T-helper 2 cell treated with Interferon-gamma antibody and Interleukin-4, amounts not matched to agents 5 μg/mL and 100 μg/mL, for 36 hours (primary cell): ENCODE results near the gene SPRED1.

Experiments used
- DNase-seq: peaks from one replicate; pipeline ENCODE4 v3.0.0; 2021; ENCODE audit warnings: low spot score
- H3K27ac Mint-ChIP-seq: one replicate; pipeline ENCODE4 v1.8.0; 2021; ENCODE audit warnings: mild to moderate bottlenecking, mixed read lengths
- H3K27me3 Mint-ChIP-seq: one replicate; pipeline ENCODE4 v1.8.0; 2021; ENCODE audit warnings: low read depth, mixed read lengths
- H3K36me3 Mint-ChIP-seq: one replicate; pipeline ENCODE4 v1.8.0; 2021; ENCODE audit warnings: low read depth, mixed read lengths
- H3K4me1 Mint-ChIP-seq: one replicate; pipeline ENCODE4 v1.8.0; 2021; ENCODE audit warnings: low read depth, mixed read lengths
- H3K4me3 Mint-ChIP-seq: one replicate; pipeline ENCODE4 v1.8.0; 2022; ENCODE audit warnings: mild to moderate bottlenecking, moderate library complexity, mixed read lengths
- H3K9me3 Mint-ChIP-seq: one replicate; pipeline ENCODE4 v1.8.0; 2021; ENCODE audit warnings: mixed read lengths

Gene SPRED1

DNA sequence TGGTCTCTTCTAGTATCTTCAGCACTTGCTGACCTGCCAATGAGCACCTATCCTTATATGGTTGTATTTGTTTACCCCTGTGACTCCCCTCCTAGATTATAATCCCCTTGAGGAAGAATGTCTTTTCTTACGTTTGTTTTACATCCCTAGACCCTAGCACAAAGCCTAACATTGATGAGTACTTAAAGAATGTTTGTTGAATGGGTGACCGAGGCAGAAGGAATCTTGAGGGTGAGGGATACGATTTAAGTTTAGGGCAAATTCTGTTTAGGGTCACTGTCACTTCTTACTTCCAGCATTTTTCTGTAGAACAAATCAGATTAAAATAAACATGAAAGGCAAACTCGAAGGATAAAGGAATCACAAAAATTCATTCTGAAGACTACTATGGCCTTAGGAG, 120.4 kb downstream of the SPRED1 start:
- Mint-ChIP-seq H3K4me1 (no peaks in the 10 kb centered on the region), H3K36me3 (no peaks in the 10 kb centered on the region), H3K4me3 (no peak overlapping the region), H3K27me3 (peaks cover 9% of the 10 kb centered on the region), H3K9me3 (no peaks in the 10 kb centered on the region), H3K27ac (no peak overlapping the region)
- DNase-seq, result no peak

DNA sequence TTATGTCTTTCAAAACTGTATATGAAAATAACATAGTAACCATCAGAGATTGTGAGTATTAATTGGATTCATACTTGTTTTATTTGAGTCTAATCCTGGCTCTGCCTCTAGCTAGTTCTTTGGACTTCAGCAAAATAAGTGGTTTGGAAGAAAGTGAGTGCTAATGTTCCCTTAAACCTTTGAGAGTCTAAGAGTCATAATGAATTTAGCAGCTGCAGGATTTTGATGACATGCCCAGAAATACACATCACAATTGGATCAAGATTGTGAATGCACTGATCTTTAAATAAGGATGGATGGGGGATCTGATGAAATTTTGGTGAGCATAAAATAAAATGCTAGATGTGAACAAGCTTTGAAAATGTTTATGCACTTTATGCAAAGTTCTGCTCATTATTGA, 121.4 kb downstream of the SPRED1 start:
- Mint-ChIP-seq H3K36me3 (no peaks in the 10 kb centered on the region), H3K27ac (no peak overlapping the region), H3K4me1 (no peaks in the 10 kb centered on the region), H3K27me3 (peaks cover 12% of the 10 kb centered on the region), H3K4me3 (no peak overlapping the region), H3K9me3 (no peaks in the 10 kb centered on the region)
- DNase-seq, result no peak

DNA sequence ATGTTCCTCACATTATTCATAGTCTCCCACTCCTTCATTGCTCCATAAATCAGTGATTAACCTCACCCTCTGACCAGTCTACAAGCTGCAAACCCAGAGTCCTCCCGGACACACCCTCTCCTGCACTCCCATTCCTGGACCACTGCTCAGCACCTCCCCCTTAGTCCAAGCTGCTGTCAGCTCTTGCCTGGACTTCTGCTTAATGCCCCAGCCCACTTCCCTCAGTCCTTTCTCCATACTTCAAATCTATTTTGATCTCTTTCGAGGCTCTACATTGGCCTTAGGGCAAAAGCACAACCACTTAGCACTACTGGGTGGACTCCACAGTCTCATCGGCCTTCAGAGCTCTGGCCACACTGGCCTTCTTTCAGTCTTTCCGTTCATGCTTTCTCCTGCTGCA, 121.9 kb downstream of the SPRED1 start:
- H3K9me3 Mint-ChIP-seq, result no peaks in the 10 kb centered on the region

DNA sequence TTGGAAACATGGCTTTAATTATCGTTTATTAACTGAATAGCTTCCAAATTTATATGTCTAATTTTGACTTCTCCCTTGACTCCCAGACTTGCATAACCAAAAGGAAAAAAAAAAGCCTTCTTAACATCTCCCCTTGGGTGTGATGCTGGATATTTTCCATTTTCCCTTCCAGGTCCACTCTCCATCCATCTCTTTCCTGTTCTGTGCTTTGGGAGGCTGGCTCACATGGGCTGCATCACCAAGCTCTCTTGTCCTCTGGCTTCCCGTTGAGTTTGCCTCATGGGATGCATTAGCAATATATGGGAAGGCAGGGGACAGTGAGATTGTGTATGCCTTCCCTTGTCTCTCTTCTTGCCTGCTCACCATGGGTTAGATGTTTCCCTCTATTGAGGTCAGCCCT, 123.4 kb downstream of the SPRED1 start:
- no peak overlapping the region for H3K4me3 Mint-ChIP-seq
- H3K9me3 Mint-ChIP-seq, result no peaks in the 10 kb centered on the region
- DNase-seq, result no peak
- H3K36me3 Mint-ChIP-seq, result no peaks in the 10 kb centered on the region
- H3K27ac Mint-ChIP-seq, result no peak overlapping the region
- peaks cover 16% of the 10 kb centered on the region for H3K27me3 Mint-ChIP-seq
- no peaks in the 10 kb centered on the region for H3K4me1 Mint-ChIP-seq

More for the DNA sequence above, 121.9 kb downstream of the SPRED1 start:
- H3K4me3 Mint-ChIP-seq, result no peak overlapping the region
- H3K27me3 Mint-ChIP-seq, result peaks cover 16% of the 10 kb centered on the region
- H3K36me3 Mint-ChIP-seq, result no peaks in the 10 kb centered on the region
- H3K4me1 Mint-ChIP-seq, result no peaks in the 10 kb centered on the region
- no peak overlapping the region for H3K27ac Mint-ChIP-seq
- DNase-seq, result no peak

DNA sequence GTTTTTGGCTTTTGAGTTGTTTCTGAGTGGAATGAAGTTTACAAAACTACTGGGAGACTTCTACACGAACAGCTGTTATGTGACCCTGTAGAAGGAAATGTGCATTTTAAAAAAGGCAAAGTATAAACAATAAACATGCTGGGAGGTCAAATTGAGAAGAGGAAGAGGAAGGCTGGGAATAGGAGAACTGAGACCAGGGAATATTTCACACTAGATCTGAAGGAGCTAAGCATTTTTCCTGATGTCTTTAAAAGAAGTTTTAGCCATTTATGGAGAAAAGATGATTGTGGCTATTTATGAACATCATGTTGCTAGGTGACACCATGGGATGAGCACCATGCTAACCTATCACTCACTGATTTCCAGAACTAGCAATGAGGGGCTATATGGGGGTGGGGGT, 125.0 kb downstream of the SPRED1 start:
- H3K36me3 Mint-ChIP-seq, result no peaks in the 10 kb centered on the region
- DNase-seq, result no peak
- no peak overlapping the region for H3K4me3 Mint-ChIP-seq
- H3K9me3 Mint-ChIP-seq, result no peaks in the 10 kb centered on the region
- no peaks in the 10 kb centered on the region for H3K4me1 Mint-ChIP-seq
- no peak overlapping the region for H3K27ac Mint-ChIP-seq
- peaks cover 19% of the 10 kb centered on the region for H3K27me3 Mint-ChIP-seq

DNA sequence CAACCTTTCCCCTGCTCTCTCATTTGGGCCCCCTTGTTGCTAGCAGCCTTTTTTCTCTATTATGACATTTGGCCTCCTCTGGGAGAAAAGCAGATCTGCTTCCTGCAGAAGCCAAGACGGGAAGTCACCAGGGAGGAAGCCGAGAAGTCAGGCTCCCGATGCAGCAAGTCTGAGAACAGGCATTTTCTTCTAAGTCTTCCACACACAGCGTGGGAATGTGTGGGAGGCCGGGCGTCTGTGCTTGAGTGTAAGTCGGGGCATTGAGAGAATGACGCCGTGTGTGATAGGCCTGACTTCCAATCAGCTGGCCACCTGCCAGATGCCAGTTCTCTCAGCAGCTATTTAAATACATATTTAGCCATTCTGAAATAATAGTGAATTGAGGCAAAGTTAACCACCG, 125.5 kb downstream of the SPRED1 start:
- H3K27ac Mint-ChIP-seq, result no peak overlapping the region
- no peak for DNase-seq
- H3K9me3 Mint-ChIP-seq, result no peaks in the 10 kb centered on the region
- H3K4me3 Mint-ChIP-seq, result no peak overlapping the region
- no peaks in the 10 kb centered on the region for H3K4me1 Mint-ChIP-seq
- no peaks in the 10 kb centered on the region for H3K36me3 Mint-ChIP-seq
- peaks cover 19% of the 10 kb centered on the region for H3K27me3 Mint-ChIP-seq

DNA sequence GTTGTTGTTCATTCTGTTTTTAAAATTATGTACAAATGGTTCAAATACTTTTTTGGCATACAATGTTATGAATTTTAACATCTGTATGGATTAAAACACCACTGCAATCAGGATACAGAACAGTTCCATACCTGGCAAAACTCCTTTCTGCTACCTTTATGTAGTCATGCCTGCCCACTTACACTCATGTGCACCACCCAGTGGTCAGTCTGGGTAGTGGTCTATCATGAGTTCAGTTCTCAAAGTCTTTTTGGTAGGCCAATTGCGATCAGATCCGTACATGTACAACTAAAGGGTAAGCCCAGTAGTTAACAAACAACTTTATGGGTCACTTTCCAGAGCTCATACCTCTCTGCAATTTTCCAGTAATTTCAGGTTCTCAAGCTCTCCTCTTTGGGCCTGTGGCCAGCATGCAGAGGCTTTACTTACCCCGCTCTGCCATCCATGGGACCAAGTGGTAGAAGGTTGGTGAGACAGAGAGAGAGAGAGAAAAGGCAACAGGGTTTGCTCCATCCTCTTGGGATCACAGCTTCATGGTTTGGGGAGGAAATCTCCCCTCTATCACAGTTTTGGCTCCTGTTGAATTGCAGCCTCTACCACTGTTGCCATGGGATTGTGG, 137.4 kb downstream of the SPRED1 start:
- no peaks in the 10 kb centered on the region for H3K4me1 Mint-ChIP-seq
- H3K36me3 Mint-ChIP-seq, result no peaks in the 10 kb centered on the region
- H3K27me3 Mint-ChIP-seq, result peaks cover 15% of the 10 kb centered on the region

DNA sequence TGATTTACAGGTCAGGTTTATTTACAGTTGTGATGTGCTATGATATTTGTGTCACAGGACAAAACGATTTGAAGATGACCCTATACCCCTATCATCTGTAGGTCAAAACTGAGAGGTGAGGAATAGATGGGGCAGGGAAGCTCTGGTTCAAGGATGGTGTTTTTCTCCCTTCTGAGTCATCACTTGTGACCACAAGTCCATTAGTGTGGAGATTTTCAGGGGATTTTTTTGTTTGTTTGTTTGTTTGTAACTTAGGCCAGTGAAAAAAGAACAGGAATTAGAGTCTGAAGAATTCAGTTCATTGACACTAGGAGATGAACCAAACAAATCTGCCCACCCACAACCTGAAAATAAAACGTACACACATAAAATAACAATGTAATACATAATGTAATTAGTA, 138.6 kb downstream of the SPRED1 start:
- H3K27me3 Mint-ChIP-seq, result peaks cover 17% of the 10 kb centered on the region
- no peak overlapping the region for H3K4me3 Mint-ChIP-seq
- H3K27ac Mint-ChIP-seq, result no peak overlapping the region
- no peaks in the 10 kb centered on the region for H3K9me3 Mint-ChIP-seq
- H3K36me3 Mint-ChIP-seq, result no peaks in the 10 kb centered on the region
- no peak for DNase-seq
- H3K4me1 Mint-ChIP-seq, result no peaks in the 10 kb centered on the region

More for the DNA sequence above, 137.4 kb downstream of the SPRED1 start:
- H3K4me3 Mint-ChIP-seq, result no peak overlapping the region
- H3K27ac Mint-ChIP-seq, result no peak overlapping the region
- H3K9me3 Mint-ChIP-seq, result no peaks in the 10 kb centered on the region
- DNase-seq, result peak; percentile 38

DNA sequence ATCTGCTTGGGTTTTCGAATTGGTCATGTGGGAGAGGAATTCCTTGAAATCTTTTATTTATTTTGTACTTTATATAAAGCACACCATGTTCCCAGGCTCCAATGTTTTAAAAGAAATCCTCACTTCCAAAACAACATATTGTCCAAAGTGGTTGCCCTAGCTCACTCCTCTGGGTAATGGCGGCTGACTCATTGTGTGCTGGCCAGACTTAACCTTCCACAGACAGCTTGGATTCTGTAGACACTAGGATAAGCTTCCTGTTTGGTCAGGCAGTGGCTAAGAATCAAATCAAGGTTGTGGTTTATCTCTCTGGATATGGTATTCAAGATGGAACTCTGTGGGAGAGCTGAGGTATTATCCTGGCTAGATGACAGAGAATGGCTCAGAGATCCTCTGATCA, 145.5 kb downstream of the SPRED1 start:
- Mint-ChIP-seq H3K27ac (no peak overlapping the region), H3K4me3 (no peak overlapping the region), H3K4me1 (no peaks in the 10 kb centered on the region), H3K27me3 (peaks cover 18% of the 10 kb centered on the region), H3K36me3 (no peaks in the 10 kb centered on the region), H3K9me3 (no peaks in the 10 kb centered on the region)
- no peak for DNase-seq

DNA sequence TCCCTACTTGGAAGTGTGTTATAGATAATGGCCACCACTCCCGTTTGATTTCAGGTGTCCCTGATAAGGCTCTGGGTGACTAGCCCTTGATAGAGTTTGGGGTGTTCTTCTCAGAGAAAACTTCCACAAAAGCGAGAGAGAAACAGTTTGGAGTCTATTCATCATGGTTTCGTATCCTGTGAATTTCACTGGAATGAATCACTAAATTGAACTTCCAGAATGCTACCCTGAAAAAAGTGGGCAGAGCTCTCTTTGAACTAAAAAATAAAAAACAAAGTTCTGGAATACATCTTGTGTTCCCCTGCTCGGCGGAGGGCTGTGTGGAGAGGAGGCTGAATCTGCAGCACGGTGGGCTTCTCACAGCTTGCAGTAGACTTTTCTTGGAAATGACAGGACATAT, 148.5 kb downstream of the SPRED1 start:
- H3K36me3 Mint-ChIP-seq, result no peaks in the 10 kb centered on the region
- no peaks in the 10 kb centered on the region for H3K9me3 Mint-ChIP-seq

DNA sequence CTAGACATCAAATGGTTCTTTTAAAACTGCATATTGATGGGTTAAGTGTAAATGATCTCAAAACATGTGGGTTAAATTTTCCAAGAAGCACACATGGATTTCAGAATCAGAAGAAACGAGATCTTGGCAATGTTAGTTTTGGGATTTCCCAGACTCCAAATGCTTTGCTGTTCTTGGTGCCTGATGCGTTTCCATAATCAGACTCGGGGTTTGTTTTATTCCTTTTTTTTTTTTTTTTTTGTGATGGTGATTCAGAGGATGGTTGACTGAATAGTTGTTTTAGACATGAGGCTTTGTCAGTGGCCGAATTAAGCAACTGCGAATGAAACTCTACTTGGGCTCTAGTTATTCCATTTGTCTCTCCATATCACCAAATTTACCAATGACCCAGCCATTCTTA, 149.1 kb downstream of the SPRED1 start:
- Mint-ChIP-seq H3K27me3 (peaks cover 10% of the 10 kb centered on the region), H3K9me3 (no peaks in the 10 kb centered on the region), H3K4me3 (no peak overlapping the region), H3K27ac (no peak overlapping the region), H3K4me1 (no peaks in the 10 kb centered on the region), H3K36me3 (no peaks in the 10 kb centered on the region)
- no peak for DNase-seq

More for the DNA sequence above, 148.5 kb downstream of the SPRED1 start:
- no peak overlapping the region for H3K27ac Mint-ChIP-seq
- peaks cover 12% of the 10 kb centered on the region for H3K27me3 Mint-ChIP-seq
- H3K4me3 Mint-ChIP-seq, result no peak overlapping the region
- DNase-seq, result no peak
- H3K4me1 Mint-ChIP-seq, result no peaks in the 10 kb centered on the region

DNA sequence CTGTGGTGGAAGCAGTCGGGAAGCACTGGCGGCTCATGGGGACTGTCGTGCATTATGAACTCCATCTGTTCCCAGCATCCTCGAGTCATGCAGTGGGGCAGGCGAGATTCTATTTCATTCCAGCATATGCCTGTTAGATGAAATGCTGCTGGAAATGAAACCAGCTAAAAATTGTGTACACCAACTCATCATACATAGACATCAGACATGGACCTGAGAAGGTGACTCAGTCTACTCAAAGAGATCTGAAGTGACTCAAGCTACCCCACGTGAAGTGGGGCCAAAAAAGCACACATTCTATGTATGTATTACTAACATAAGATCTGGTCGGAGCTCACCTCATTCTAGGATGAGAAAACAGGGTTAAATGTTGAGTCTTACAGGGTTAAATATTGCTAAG, 153.8 kb downstream of the SPRED1 start:
- Mint-ChIP-seq H3K27ac (no peak overlapping the region), H3K36me3 (no peaks in the 10 kb centered on the region), H3K4me1 (no peaks in the 10 kb centered on the region), H3K9me3 (no peaks in the 10 kb centered on the region), H3K27me3 (peaks cover 7% of the 10 kb centered on the region), H3K4me3 (no peak overlapping the region)
- DNase-seq, result no peak
